NCI-H128 (cell line): ENCODE measurements around the gene UVSSA.
"Not testable (repeated sequence)": the region's sequence is repeated elsewhere in the genome, so short reads cannot be mapped to it uniquely, and the experiment has no call there.

Source experiments
- DNase-seq: peaks from one replicate; lab custom pipeline; 2025; ENCODE audit not compliant: unreplicated experiment; lab: John Stamatoyannopoulos, UW

Gene UVSSA

DNA sequence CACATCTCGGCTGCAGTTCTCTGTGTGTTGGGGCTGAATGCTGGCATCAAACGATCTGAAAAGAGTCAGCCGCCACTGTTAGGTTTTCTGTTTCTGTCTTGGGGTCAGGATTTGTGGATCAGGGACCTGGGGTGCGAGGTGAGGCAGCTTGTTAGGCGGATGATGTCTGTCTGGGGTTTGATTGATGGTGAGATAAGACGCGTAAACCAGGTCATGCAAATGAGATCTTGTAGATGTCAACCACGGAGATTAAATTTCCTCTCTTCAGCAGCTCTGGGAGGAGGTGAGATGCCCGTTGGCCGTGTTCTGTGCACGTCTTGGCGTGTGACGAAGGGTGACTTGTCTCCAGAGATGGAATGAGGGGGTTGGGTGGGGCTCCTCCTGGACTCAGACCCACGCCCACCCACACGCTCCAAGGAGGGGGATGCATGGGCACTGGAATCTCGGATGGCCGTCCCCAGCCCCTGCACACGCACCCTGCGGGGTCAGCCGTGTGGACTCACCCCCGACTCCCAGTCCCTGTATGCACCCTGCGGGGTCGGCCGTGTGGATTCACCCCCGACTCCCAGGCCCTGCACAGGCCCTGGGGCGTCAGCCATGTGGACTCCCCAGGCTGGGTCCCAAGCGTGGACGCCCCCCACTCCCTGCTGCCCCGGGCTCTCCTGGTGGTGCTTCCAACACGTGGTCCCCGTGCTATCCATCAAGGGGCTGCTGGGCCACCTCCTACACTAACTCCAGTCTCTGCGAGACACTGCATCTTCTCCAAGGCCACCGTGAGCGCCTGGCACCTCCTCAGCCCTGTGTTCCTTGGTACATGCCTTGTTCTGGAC, 16.0 kb upstream of the UVSSA start:
- no peak for DNase-seq

DNA sequence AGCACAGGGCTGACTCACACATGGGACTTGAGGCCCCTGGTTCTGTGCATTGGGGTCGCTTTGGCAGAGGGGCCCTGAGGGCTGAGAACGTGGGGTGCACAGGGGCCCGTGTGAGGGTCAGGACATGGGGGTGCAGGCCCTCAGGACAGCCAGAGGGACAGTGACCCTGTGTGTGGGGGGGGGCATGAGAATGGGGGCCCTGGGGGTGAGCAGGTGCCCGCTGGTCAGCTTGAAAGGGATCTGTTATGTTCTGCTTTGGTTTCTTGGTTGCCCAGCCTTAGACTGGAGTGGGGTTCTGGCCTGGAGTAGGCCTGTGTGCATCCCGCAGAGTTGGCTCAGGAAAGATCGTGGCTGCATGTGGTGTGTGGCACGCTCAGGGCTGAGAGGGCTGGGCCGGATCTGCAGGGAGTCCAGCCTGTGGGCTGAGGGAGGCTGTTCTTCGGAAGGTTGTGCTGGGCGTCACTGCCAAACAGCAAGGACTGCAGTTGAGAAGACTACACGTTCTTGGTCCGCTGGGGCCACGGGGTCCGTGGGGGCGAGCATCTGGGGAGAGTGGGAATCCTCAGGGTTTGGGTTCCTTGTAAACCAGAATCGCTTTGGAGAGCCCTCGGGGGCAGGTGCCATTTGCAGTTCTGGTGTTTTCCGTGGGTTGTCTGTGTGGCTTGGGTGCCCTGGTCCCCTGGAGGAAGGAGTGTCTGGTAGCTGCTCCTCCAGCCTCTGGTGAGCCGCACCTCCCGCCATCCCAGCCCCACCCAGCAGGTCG, 15.2 kb upstream of the UVSSA start:
- DNase-seq = no peak

DNA sequence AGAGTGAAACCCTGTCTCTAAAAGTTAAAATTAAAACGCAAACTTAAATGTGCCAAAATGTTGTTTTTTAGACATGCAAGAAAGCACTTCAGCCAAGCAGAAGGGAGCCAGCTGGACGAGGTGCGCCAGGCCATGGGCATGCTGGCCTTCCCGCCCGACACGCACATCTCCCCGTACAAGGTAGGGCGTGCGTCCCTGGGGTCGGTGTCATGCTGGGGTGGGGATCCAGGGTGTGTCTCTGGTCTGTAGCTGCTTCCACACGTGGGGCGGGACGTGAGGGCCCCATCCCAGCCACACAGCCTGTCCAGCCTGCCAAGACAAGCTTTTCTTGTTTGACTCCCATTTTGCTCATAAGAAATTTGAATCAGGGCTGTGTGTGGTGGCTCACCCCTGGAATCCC, 14.3 kb upstream of the UVSSA start:
- no peak for DNase-seq

DNA sequence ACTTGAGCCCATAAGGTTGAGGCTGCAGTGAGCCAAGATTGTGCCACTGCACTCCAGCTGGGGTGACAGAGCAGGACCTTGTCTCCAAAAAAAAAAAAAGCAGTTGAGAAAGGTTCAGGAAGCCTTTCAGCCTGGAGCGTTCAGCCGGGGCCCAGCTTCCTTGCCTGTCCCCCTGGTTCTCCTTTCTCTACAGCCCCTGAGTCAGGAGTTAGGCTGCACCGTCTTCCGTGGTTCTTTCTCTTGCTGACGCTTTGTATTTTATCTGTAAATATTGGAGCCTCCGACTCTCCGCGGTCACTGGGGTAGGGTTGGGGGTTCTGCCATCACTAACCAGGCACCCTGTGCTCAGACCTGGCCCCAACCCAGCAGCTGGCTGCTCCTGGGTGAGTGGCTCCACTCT, 13.8 kb upstream of the UVSSA start:
- DNase-seq = no peak

DNA sequence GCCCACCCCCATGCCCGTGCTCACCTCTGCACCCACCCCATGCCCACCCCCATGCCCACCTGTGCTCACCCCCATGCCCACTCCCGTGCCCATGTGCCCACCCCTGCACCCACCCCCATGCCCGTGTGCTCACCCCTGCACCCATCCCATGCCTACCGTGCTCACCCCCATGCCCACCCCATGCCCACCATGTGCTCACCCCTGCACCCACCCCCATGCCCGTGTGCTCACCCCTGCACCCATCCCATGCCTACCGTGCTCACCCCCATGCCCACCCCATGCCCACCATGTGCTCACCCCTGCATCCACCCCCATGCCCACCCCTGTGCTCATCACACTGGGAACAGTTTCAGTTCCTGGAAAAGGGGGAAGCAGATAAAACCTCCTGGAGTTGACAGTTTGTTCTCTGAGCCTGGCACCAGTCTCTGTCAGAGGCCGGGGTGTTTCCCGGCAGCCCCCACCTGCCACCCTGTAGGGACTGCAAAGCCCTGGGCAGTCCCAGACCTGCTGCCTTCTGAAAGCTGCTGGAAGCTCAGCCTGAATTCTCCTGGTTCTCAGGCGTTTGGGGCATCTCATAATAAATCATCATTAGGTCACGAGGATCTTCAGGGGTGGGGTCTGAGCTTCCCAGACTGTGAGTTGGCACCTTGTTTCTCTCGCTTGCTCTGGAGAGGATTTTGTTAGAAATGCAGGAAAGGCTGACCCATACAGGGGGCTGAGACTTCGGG, 13.0 kb upstream of the UVSSA start:
- not testable (repeated sequence) for DNase-seq

DNA sequence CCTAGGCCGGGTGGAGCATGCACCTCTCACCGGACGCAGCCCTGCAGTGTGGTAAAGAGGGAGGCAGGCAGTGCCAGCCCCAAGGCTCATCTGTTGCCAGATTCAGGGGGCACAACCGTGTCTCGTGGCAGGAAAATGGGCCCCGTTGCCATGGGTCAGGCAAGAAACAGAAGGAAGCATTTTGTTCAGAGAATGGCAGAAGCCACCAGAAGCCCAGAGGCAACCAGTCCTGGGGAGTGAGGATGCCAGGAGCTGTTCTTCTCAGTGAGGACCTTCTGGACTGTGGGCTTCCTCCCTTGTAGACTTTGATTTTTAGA, 12.5 kb upstream of the UVSSA start:
- no peak for DNase-seq

DNA sequence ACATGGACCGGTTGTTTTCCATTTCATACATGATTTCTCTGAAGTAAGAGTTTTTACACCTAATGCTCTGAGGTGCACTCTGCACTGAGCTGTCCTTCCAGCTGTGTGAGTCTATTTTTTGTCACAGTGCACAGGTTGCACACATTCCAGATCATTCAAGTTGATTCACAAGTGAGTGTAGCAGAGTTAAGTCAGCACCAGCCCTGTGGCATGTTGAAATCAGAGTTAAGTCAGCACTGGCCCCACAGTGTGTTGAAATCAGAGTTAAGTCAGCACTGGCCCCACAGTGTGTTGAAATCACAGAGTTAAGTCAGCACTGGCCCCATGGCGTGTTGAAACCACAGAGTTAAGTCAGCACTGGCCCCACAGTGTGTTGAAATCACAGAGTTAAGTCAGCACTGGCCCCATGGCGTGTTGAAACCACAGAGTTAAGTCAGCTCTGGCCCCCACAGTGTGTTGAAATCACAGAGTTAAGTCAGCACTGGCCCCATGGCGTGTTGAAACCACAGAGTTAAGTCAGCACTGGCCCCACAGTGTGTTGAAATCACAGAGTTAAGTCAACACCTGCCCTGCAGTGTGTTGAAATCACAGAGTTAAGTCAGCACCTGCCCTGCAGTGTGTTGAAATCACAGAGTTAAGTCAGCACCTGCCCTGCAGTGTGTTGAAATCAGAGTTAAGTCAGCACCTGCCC, 11.7 kb upstream of the UVSSA start:
- DNase-seq = not testable (repeated sequence)

DNA sequence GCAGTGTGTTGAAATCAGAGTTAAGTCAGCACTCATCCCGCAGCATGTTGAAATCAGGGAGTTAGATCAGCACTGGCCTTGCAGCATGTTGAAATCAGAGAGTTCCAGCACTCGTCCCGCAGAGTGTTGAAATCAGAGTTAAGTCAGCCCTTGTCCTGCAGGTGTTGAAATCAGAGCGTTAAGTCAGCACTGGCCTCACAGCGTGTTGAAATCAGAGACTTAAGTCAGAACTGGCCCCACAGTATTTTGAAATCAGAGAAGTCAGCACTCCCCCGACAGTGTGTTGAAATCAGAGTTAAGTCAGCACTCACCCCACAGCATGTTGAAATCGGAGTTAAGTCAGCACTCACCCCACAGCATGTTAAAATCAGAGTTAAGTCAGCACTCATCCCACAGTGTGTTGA, 10.9 kb upstream of the UVSSA start:
- DNase-seq = no peak

DNA sequence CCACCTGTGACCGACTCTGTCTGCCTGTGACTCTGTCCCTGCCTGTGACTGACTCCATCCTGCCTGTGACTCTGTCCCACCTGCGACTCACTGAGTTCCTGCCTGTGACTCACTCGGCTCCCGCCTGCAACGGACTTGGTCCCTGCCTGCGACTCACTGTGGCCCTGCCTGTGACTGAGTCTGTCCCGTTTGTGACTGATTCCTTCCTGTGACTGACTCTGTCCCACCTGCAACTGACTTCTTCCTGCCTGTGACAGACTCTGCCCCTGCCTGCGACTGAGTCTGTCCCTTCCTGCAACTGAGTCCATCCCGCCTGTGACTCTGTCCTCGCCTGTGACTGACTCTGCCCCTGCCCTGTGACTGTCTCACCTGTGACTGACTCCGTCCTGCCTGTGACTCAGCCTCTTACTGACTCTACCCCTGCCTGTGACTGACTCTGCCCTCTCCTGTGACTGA, 9.6 kb upstream of the UVSSA start:
- no peak for DNase-seq

DNA sequence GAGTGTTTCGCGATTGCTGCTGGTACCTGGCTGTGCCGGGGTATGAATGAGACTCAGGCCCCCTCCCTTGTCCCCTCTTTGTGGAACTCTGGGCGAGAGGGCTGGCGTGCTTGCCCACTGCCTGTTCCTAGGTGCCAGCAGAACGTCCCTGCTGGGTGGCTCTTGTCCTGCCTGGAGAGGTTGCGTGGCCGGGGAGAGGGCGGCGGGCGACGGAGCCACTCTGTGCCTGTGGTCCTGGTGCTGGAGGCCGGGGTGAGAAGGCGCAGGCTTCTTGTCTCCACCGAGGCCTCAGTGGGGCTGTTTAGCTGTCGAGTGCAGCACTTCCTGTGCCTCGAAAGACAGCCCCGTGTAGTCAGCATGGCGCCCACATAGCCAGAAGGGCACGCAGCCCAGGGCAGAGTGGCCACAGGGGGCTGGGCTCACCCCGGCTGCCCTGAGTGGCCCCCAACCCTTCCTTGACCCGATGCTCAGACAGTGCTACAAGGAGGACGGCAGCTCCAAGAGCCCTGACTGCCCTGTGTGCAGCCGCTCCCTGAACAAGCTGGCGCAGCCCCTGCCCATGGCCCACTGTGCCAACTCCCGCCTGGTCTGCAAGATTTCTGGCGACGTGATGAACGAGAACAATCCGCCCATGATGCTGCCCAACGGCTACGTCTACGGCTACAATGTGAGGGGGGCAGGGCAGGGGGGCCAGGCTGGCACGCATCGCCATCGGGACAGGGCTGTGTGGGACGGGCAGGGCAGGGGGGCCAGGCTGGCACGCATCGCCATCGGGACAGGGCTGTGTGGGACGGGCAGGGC, 8.9 kb upstream of the UVSSA start:
- DNase-seq = no peak

DNA sequence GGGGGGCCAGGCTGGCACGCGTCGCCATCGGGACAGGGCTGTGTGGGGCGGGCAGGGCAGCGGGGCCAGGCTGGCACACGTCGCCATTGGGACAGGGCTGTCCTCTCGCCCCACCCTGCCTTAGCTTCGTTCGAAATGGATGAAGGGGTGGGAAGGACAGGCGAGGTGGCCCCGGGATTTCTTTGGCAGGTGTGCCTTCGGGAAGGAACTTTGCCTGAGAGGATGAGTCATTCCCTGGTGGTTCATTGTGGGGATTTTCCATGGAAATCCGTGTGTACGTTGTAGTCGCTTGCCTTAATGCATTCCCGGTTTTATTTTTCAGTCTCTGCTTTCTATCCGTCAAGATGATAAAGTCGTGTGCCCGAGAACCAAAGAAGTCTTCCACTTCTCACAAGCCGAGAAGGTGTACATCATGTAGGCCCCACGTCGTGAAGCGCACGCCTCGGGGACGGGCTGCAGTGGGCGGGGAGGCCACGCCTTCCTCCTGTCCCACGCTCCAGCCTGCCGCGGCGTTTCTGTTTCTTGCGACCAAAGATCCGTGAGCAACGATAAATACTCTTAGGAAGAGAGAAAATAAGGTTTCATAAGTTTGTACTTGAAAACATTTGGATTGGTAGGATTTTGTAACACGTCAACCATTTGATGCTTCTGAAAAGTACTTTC, 8.1 kb upstream of the UVSSA start:
- no peak for DNase-seq

DNA sequence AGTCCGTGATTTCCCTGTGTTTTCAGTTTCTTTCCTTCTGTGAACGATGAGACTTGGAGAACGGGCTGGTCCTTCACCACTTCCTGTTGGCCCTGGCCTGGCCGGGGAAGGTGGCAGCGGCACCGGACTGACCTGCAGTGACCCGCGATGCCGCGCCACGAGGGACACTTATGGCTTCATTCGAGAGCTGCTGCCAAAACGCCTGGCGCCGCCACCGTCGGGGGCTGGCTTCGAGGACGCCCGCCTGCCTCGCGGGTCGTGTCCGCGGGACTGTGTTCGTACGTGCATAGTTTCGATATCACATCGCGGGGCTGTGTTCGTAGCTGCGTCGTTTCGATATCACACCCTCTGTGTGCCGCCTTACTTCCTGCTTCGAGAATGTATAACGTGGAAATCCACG, 7.5 kb upstream of the UVSSA start:
- no peak for DNase-seq

DNA sequence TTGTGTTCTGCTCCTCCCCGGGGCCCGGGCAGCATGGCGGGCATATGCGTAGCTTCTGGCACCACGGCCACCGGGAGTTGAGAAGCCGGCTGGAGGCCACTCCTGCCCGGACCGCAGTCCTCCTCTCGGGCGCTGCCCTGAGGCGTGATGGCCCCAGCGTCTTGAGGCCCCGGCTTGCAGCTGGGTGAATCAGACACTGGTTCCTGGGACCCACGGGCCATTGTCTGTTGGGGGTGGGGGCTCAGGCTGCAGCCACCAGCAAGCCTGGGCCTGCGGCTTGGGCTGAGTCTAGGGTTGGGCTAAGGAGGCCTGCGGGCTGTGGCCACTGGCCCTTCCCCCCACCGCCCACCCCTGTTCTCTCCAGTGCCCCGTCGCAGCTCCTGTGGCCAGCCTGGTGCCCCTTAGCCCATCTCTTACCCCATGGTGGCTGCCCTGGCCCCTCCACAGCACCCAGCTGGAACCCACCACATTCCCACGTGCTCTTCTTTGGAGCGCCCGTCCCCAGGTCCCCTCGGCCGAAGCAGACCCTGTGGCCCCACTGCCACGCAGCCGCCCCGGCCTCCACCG, 6.7 kb upstream of the UVSSA start:
- DNase-seq = no peak

DNA sequence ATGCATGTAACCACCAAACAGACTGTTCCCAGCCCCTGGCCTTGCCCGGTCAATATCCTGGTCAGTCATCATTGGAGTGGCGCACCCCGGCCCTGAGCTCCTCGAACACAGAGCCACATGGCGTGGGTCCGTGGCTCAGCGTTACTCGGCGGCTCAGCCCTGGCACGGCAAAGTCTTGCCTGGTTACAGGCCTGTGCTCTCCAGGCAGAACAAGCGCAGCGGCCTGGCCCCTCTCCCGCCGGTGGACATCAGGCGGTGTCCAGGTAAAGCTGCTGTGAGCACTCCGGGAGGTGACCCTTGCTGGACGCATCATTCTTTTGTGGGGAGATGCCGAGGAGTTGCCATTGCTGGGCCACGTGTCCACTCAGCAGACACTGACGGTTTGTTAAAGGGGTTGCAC, 6.1 kb upstream of the UVSSA start:
- DNase-seq = no peak

DNA sequence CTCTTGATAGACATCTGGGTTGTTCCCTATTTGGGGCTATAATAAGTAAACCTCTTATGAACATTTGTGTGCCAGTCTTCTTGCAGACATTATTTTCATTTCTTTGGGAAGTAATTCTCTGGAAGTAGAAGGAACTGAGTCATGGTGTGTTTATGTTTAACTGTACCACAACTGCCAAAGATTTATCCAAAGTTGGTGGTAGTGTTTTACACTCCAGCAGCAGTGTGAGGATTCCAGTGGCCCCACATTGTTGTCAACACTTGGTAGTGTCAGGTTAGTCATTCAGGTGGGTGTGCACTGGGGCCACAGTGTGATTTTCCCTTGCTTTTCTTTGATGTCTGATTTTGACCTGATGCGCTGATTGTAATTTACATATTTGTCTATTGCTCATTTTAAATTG, 5.0 kb upstream of the UVSSA start:
- no peak for DNase-seq

DNA sequence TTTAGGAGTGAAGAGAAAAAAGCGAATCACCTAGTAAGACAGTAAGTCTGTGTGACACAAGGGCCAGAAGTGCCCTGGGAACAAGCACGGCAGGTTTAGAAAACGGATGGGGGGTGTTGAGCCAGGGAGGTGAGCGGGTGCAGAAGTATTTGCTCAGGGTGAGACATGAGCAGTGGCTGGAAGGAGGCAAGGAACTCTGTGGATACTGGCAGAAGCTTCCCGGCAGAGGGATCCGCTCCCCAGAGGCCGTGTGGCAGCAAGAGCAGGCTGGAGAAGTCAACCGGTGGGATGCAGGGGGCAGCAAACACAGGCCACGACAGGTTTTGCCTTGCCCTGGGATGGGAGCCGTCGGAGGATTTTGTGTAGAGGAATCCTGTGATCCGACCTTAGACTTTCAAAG, 2.3 kb upstream of the UVSSA start:
- DNase-seq = no peak

DNA sequence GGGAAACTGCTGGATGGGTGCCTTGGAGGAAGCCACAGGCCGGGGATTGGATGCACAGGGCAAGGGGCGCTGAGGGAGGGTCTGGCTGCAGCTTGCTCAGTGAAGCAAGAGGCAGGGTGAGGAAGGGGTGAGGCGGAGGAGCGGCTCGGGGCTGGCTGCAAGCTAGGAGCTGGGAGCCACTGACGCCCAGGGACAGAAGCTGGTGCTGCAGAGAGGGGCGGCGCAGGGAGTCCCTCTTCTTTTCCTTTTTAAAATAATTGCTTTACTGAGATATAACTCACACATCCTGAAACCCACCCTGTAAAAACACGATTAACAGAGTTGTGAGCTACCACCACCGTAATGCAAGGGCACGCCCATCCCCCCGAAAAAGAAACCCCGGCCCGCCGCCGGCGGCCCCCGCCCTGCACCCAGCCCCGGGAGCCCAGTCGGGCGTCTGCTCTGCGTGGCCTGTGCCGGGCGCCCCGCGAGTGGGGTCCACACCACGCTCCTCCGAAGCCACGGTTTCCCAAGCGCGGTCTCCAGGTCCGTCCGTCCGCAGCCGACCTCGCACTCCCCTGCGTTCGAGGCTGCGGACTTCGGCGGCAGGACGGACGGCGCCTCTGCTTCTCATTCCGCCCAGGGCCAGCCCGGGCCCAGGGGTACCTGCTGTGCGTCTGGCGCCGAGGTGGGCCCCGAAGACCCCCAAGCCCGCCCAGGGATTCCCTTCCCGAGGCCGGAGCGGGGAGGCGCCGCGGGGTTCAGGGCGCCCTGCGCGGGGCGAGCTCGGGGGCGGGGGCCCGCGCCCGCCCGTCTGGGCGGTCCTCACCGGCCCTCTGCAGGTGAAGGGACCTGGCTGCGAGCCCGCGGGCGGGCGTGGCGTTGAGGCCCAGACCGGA, 866 bp upstream of the UVSSA start:
- DNase-seq = no peak

DNA sequence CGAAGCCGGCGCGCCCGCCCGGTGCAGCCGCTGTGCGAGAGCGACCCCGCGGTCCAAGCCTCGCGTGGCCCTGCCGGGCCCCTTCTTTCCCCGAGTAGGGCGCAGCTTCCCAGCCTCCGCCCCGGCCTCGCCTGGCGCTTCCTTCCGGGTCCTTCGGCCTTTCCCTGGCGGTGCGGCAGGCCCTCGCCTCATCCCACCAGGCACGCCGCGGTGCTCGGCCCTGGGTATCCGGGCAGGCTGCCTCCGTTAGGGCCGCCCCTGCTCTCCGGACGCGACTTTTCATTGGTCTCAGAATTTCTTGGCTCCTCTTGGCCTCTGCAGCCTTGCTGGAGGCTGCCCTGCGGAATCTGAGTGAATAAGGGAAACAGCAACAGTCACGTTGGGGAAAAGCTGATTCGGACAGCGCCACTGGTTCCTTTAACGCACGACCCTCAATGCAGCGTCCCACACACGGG, 429 bp downstream of the UVSSA start:
- DNase-seq = peak; percentile 32
